H9 (cell line): ENCODE results near the gene ITGA1. TPM values are rescaled to one million over a fixed set of nuclear protein-coding genes. Genes with fewer than 3 reads are reported as not detected.

Experiments used
- DNase-seq: peaks from one replicate; pipeline ENCODE4 v3.0.0-alpha.2; 2017
- H2AFZ ChIP-seq: one replicate; pipeline ENCODE4 v1.6.1; 2013; ENCODE audit warnings: mild to moderate bottlenecking, low read length, control low read depth, moderate library complexity
- H2AK5ac ChIP-seq: 2 replicates; pipeline ENCODE4 v1.6.1; 2013; ENCODE audit warnings: low read length, control low read depth, mixed read lengths; ENCODE audit not compliant: insufficient read length
- H2BK120ac ChIP-seq: one replicate; pipeline ENCODE4 v1.6.1; 2013; ENCODE audit warnings: low read depth, mild to moderate bottlenecking, low read length, control low read depth, inconsistent platforms; ENCODE audit not compliant: poor library complexity, severe bottlenecking
- H2BK12ac ChIP-seq: 2 replicates; pipeline ENCODE4 v1.6.1; 2013; ENCODE audit warnings: low read length, control low read depth, mixed read lengths, low read depth; ENCODE audit not compliant: insufficient read length
- H2BK15ac ChIP-seq: 2 replicates; pipeline ENCODE4 v1.6.1; 2013; ENCODE audit warnings: low read depth, low read length, control low read depth
- H2BK20ac ChIP-seq: one replicate; pipeline ENCODE4 v1.6.1; 2013; ENCODE audit warnings: low read depth, mild to moderate bottlenecking, low read length, control low read depth, inconsistent platforms; ENCODE audit not compliant: poor library complexity, severe bottlenecking
- H2BK5ac ChIP-seq: 2 replicates; pipeline ENCODE4 v1.6.1; 2013; ENCODE audit warnings: low read length, control low read depth, mixed read lengths; ENCODE audit not compliant: insufficient read length
- H3K14ac ChIP-seq: 2 replicates; pipeline ENCODE4 v1.6.1; 2013; ENCODE audit warnings: low read length, control low read depth; ENCODE audit not compliant: insufficient read depth
- H3K18ac ChIP-seq: 2 replicates; pipeline ENCODE4 v1.6.1; 2013; ENCODE audit warnings: low read depth, mild to moderate bottlenecking, mixed read lengths, low read length, control low read depth; ENCODE audit not compliant: insufficient read length
- H3K23ac ChIP-seq: 2 replicates; pipeline ENCODE4 v1.6.1; 2013; ENCODE audit warnings: low read length, control low read depth, mixed read lengths, low read depth; ENCODE audit not compliant: insufficient read length
- H3K23me2 ChIP-seq: 2 replicates; pipeline ENCODE4 v1.6.1; 2013; ENCODE audit warnings: low read depth, mild to moderate bottlenecking, mixed read lengths, low read length, control low read depth; ENCODE audit not compliant: insufficient read length, poor library complexity, severe bottlenecking
- H3K27ac ChIP-seq: 2 replicates; pipeline ENCODE4 v1.5.1; 2013; ENCODE audit warnings: low read length, control low read depth, mixed read lengths, low read depth; ENCODE audit not compliant: insufficient read length
- H3K27me3 ChIP-seq: 2 replicates; pipeline ENCODE4 v1.6.1; 2013; ENCODE audit warnings: low read length, control low read depth, inconsistent platforms; ENCODE audit not compliant: insufficient read depth
- H3K4ac ChIP-seq: 2 replicates; pipeline ENCODE4 v1.6.1; 2013; ENCODE audit warnings: low read depth, mild to moderate bottlenecking, control low read depth, inconsistent platforms, low read length, moderate library complexity
- H3K4me1 ChIP-seq: 2 replicates; pipeline ENCODE4 v1.6.1; 2013; ENCODE audit warnings: low read length, control low read depth, inconsistent platforms; ENCODE audit not compliant: insufficient read depth
- H3K4me2 ChIP-seq: 2 replicates; pipeline ENCODE4 v1.6.1; 2013; ENCODE audit warnings: low read length, control low read depth, mixed read lengths; ENCODE audit not compliant: insufficient read length, insufficient read depth
- H3K56ac ChIP-seq: 2 replicates; pipeline ENCODE4 v1.6.1; 2013; ENCODE audit warnings: low read depth, mild to moderate bottlenecking, mixed read lengths, low read length, control low read depth; ENCODE audit not compliant: insufficient read length
- H3K79me1 ChIP-seq: 2 replicates; pipeline ENCODE4 v1.6.1; 2013; ENCODE audit warnings: low read depth, mild to moderate bottlenecking, moderate library complexity, low read length, control low read depth, inconsistent platforms; ENCODE audit not compliant: insufficient read depth, poor library complexity, severe bottlenecking
- H3K79me2 ChIP-seq: 2 replicates; pipeline ENCODE4 v1.6.1; 2013; ENCODE audit warnings: low read length, control low read depth, inconsistent platforms; ENCODE audit not compliant: insufficient read depth
- H3K9ac ChIP-seq: 2 replicates; pipeline ENCODE4 v1.6.1; 2013; ENCODE audit warnings: low read length, control low read depth, mixed read lengths; ENCODE audit not compliant: insufficient read length; ENCODE audit errors: extremely low read depth
- H3K9me3 ChIP-seq: one replicate; pipeline ENCODE4 v1.6.1; 2013; ENCODE audit warnings: low read depth, low read length, inconsistent platforms; ENCODE audit not compliant: control insufficient read depth
- H3T11ph ChIP-seq: one replicate; pipeline ENCODE4 v1.6.1; 2013; ENCODE audit warnings: mild to moderate bottlenecking, low read length, control low read depth, inconsistent platforms
- H4K20me1 ChIP-seq: one replicate; pipeline ENCODE4 v1.6.1; 2013; ENCODE audit not compliant: control insufficient read depth, insufficient read length, insufficient read depth
- H4K5ac ChIP-seq: 2 replicates; pipeline ENCODE4 v1.6.1; 2013; ENCODE audit warnings: low read depth, mild to moderate bottlenecking, mixed read lengths, low read length, control low read depth; ENCODE audit not compliant: insufficient read length
- H4K8ac ChIP-seq: replicated peaks from 2 replicates; pipeline ENCODE4 v1.6.1; 2013; ENCODE audit warnings: low read length, control low read depth, mixed read lengths, low read depth; ENCODE audit not compliant: insufficient read length
- H4K91ac ChIP-seq: 2 replicates; pipeline ENCODE4 v1.6.1; 2013; ENCODE audit warnings: low read depth, mild to moderate bottlenecking, moderate library complexity, mixed read lengths, low read length, control low read depth; ENCODE audit not compliant: insufficient read length
- H3K27ac Mint-ChIP-seq, 3 experiments: 2 replicates in 2 of 3; 3 replicates in 1 of 3; pipeline ENCODE4 v1.8.0; 2020 to 2021; ENCODE audit warnings: mixed read lengths in 3 of 3, mild to moderate bottlenecking in 1 of 3, moderate library complexity in 1 of 3
- H3K27me3 Mint-ChIP-seq: 2 replicates; pipeline ENCODE4 v1.8.0; 2021; ENCODE audit warnings: low read depth, mild to moderate bottlenecking, moderate library complexity, mixed read lengths
- H3K36me3 Mint-ChIP-seq, 3 experiments: 2 replicates in 2 of 3; 3 replicates in 1 of 3; pipeline ENCODE4 v1.8.0; 2020 to 2021; ENCODE audit warnings: low read depth in 3 of 3, mixed read lengths in 3 of 3; ENCODE audit not compliant: insufficient read depth in 1 of 3
- H3K4me1 Mint-ChIP-seq, 2 experiments: 2 replicates each; pipeline ENCODE4 v1.8.0; 2020; ENCODE audit warnings: mixed read lengths in 2 of 2
- H3K4me3 Mint-ChIP-seq, 2 experiments: 2 replicates in 1 of 2; 3 replicates in 1 of 2; pipeline ENCODE4 v1.8.0; 2020 to 2021; ENCODE audit warnings: mild to moderate bottlenecking in 2 of 2, mixed read lengths in 2 of 2, moderate library complexity in 1 of 2
- H3K9me3 Mint-ChIP-seq, 2 experiments: 2 replicates in 1 of 2; 3 replicates in 1 of 2; pipeline ENCODE4 v1.8.0; 2020; ENCODE audit warnings: mild to moderate bottlenecking in 2 of 2, mixed read lengths in 2 of 2, moderate library complexity in 1 of 2
- CTCF ChIP-seq: fragments of 200-600 bp; sonication (generic); conservative IDR thresholded peaks from 3 replicates; pipeline ENCODE4 v1.8.0; 2021; ENCODE audit warnings: antibody characterized with exemption, mild to moderate bottlenecking
- WGBS: extraction: QIAGEN DNeasy Blood & Tissue Kit; methylation state at CpG from one replicate; pipeline ENCODE4 v1.1.7; 2013; ENCODE audit warnings: missing lambda C conversion rate, low lambda C conversion rate, mixed read lengths; ENCODE audit not compliant: insufficient read length; ENCODE audit errors: extremely low coverage; 5-methylcytosine and 5-hydroxymethylcytosine counted together
- total RNA-seq: library from RNA; stranded (reverse); gene quantifications from 2 replicates; pipeline ENCODE4 v1.2.1, GENCODE V29; 2021

The ITGA1 gene
- total RNA-seq, 1 experiment from 2014 or later, result 3.9 TPM

DNA sequence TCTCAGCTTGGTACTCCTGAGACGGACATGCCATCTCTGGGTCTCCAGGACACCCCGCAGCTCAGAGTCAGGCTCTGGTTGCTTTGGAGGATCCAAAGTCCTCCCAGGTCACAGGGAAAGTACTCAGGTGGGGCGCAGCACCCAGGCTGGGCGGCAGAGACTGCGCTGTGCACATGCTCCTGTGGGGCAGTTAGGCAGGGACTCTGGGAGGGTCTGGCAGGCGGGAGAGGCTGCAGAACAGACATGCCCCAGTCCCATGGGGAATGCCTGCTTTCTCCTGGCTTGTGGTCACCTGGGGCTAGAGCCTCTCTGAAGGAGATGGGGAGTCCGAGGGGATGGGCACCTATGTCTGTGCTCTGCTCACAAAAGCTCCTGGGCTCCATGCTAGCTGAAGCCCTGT lies 156.1 kb downstream of the ITGA1 start:
- H2AK5ac ChIP-seq, result no peak overlapping the region
- H3K4me1 ChIP-seq, result no peaks in the 10 kb centered on the region
- no peak overlapping the region for H3K56ac ChIP-seq
- H3K23me2 ChIP-seq, result no peaks in the 10 kb centered on the region
- no peaks in the 10 kb centered on the region for H3K9me3 Mint-ChIP-seq
- H3K4me2 ChIP-seq, result no peak overlapping the region
- H2BK120ac ChIP-seq, result no peak overlapping the region
- no peaks in the 10 kb centered on the region for H3K79me1 ChIP-seq
- H3K79me2 ChIP-seq, result no peaks in the 10 kb centered on the region
- H3K27ac Mint-ChIP-seq, result no peak overlapping the region
- H3K9me3 ChIP-seq, result no peaks in the 10 kb centered on the region
- H4K91ac ChIP-seq, result no peak overlapping the region
- H2AFZ ChIP-seq, result no peak overlapping the region
- no peaks in the 10 kb centered on the region for H3K36me3 Mint-ChIP-seq
- H3K18ac ChIP-seq, result no peak overlapping the region
- H3K27ac ChIP-seq, result no peak overlapping the region
- no peak for TF ChIP-seq CTCF
- H3K23ac ChIP-seq, result no peak overlapping the region
- DNase-seq, result no peak
- H3K27me3 Mint-ChIP-seq, result no peaks in the 10 kb centered on the region
- H4K5ac ChIP-seq, result no peak overlapping the region
- no peak overlapping the region for H4K8ac ChIP-seq
- no peak overlapping the region for H2BK12ac ChIP-seq
- no peak overlapping the region for H2BK20ac ChIP-seq
- no CpG with 5 or more reads among the region's 7 CpGs for WGBS
- H3K27me3 ChIP-seq, result no peaks in the 10 kb centered on the region
- no peaks in the 10 kb centered on the region for H3K4me1 Mint-ChIP-seq
- H2BK5ac ChIP-seq, result no peak overlapping the region
- no peak overlapping the region for H3K4ac ChIP-seq
- no peak overlapping the region for H3K4me3 Mint-ChIP-seq
- H3K14ac ChIP-seq, result no peak overlapping the region
- H4K20me1 ChIP-seq, result no peaks in the 10 kb centered on the region
- no peak overlapping the region for H3K9ac ChIP-seq
- H3T11ph ChIP-seq, result no peak overlapping the region
- H2BK15ac ChIP-seq, result no peak overlapping the region
